GM12878 (cell line): Measurements from ENCODE around the gene HTRA2. TPM values are rescaled to one million over a fixed set of nuclear protein-coding genes. Genes with fewer than 3 reads are reported as not detected.
A peak's percentile ranks its signal among the peaks of the same experiment; 100 is the strongest.

ENCODE experiments used
- ATAC-seq: fragments of 200-7000 bp; cut with Tn5 transposase; 3 replicates; pipeline ENCODE4 v1.9.1; 2020; ENCODE audit warnings: mild to moderate bottlenecking, moderate library complexity
- BruUV-seq: library from RNA; stranded (reverse); fragments of 400-500 nt; replicated peaks from 2 replicates; lab custom pipeline; 2021; lab: Mats Ljungman, UMichigan
- CTCF ChIA-PET: fragments of 300-600 bp; sonication (Branson Sonifier 250); formaldehyde crosslinking; extraction: SDS; loops from one replicate; lab custom pipeline; 2021; ENCODE audit warnings: inconsistent platforms; lab: Yijun Ruan, JAX
- POLR2A ChIA-PET: fragments of 350-600 bp; formaldehyde crosslinking; extraction: SDS; loops from one replicate; lab custom pipeline; 2021; ENCODE audit warnings: inconsistent platforms; lab: Charles Lee
- RAD21 ChIA-PET: fragments of 300-600 bp; sonication (Branson Sonifier 250); formaldehyde crosslinking; loops from one replicate; lab custom pipeline; 2023; ENCODE audit warnings: antibody characterized with exemption; ENCODE audit not compliant: unreplicated experiment; lab: Charles Lee
- SMC1A ChIA-PET: fragments of 300-600 bp; sonication (Branson Sonifier 250); formaldehyde crosslinking; loops from one replicate; lab custom pipeline; 2023; ENCODE audit not compliant: unreplicated experiment, uncharacterized antibody; lab: Charles Lee
- DNase-seq: peaks from one replicate; pipeline ENCODE4 v3.0.0-alpha.2; 2011; ENCODE audit warnings: low read depth, low spot score
- FAIRE-seq: peaks from 3 replicates; lab custom pipeline; 2011; peaks lifted over from hg19 to GRCh38; lab: Jason Lieb, UNC
- H2AFZ ChIP-seq: 2 replicates; pipeline ENCODE4 v1.6.0; 2011; ENCODE audit warnings: low read depth, low read length, control low read depth; ENCODE audit not compliant: control insufficient read depth
- H3K27ac ChIP-seq: 2 replicates; pipeline ENCODE4 v1.5.1; 2011; ENCODE audit warnings: control low read depth; ENCODE audit not compliant: control insufficient read depth, insufficient read depth
- H3K27me3 ChIP-seq, 2 experiments: replicated peaks in 1 of 2; 2 replicates each; pipeline versions ENCODE4 v1.6.0 to v1.6.1; 2011; ENCODE audit warnings: low read length in 1 of 2; ENCODE audit not compliant: control insufficient read depth in 2 of 2, insufficient read depth in 2 of 2
- H3K36me3 ChIP-seq, 2 experiments: 2 replicates each; pipeline ENCODE4 v1.5.1; 2011; ENCODE audit warnings: low read length in 1 of 2; ENCODE audit not compliant: control insufficient read depth in 2 of 2, insufficient read depth in 2 of 2
- H3K4me1 ChIP-seq: 2 replicates; pipeline ENCODE4 v1.6.1; 2011; ENCODE audit warnings: mild to moderate bottlenecking, low read length, moderate library complexity, mixed read lengths; ENCODE audit not compliant: control insufficient read depth, insufficient read depth
- H3K4me2 ChIP-seq: 2 replicates; pipeline ENCODE4 v1.6.0; 2011; ENCODE audit warnings: control low read depth; ENCODE audit not compliant: control insufficient read depth, insufficient read depth
- H3K4me3 ChIP-seq: fragments of 200-600 bp; sonication (generic); 2 replicates; pipeline ENCODE4 v1.5.1; 2016
- H3K79me2 ChIP-seq: 2 replicates; pipeline ENCODE4 v1.6.0; 2011; ENCODE audit warnings: low read length; ENCODE audit not compliant: control insufficient read depth, insufficient read depth
- H3K9ac ChIP-seq: 2 replicates; pipeline ENCODE4 v1.8.0; 2011; ENCODE audit warnings: low read length, control low read depth, mixed read lengths; ENCODE audit not compliant: control insufficient read depth, insufficient read depth
- H3K9me3 ChIP-seq: replicated peaks from 3 replicates; pipeline ENCODE4 v1.5.1; 2011; ENCODE audit warnings: mild to moderate bottlenecking, low read length; ENCODE audit not compliant: control insufficient read depth, insufficient read depth
- H4K20me1 ChIP-seq: 2 replicates; pipeline ENCODE4 v1.6.0; 2011; ENCODE audit not compliant: control insufficient read depth, insufficient read depth
- CREB1 ChIP-seq: IDR thresholded peaks from 2 replicates; pipeline ENCODE4 v1.6.1; 2012; ENCODE audit warnings: low read depth, mild to moderate bottlenecking, inconsistent platforms
- E4F1 ChIP-seq: fragments of 450-650 bp; IDR thresholded peaks from 2 replicates; pipeline ENCODE4 v1.6.1; 2018; ENCODE audit warnings: borderline replicate concordance, mild to moderate bottlenecking; ENCODE audit not compliant: partially characterized antibody
- FOS ChIP-seq: IDR thresholded peaks from 3 replicates; pipeline ENCODE4 v1.6.1; 2011; ENCODE audit warnings: borderline replicate concordance; ENCODE audit not compliant: insufficient read length; ENCODE audit errors: extremely low read depth
- KAT2A ChIP-seq: conservative IDR thresholded peaks from 2 replicates; pipeline ENCODE4 v1.6.1; 2011; ENCODE audit warnings: low read depth, low read length; ENCODE audit not compliant: control insufficient read depth
- NFYB ChIP-seq: IDR thresholded peaks from 2 replicates; pipeline ENCODE4 v1.6.1; 2011; ENCODE audit warnings: low read depth, mild to moderate bottlenecking, low read length, improper control_type of control experiment, moderate library complexity; ENCODE audit not compliant: insufficient read depth
- SP1 ChIP-seq: IDR thresholded peaks from one replicate; pipeline ENCODE4 v1.6.1; 2011; ENCODE audit warnings: low read depth, low read length
- SUZ12 ChIP-seq: fragments of 200-600 bp; sonication (generic); IDR thresholded peaks from one replicate; pipeline ENCODE4 v1.6.1; 2018; ENCODE audit warnings: antibody characterized with exemption, mild to moderate bottlenecking; ENCODE audit not compliant: unreplicated experiment
- YY1 ChIP-seq: IDR thresholded peaks from 2 replicates; pipeline ENCODE4 v1.6.1; 2011; ENCODE audit warnings: low read depth, mild to moderate bottlenecking, low read length
- WGBS: methylation state at CpG from one replicate; pipeline ENCODE4 v1.1.6; 2016; ENCODE audit warnings: low lambda C conversion rate; ENCODE audit not compliant: insufficient replicate concordance, insufficient coverage; ENCODE audit errors: missing lambda C conversion rate; 5-methylcytosine and 5-hydroxymethylcytosine counted together
- in situ Hi-C: fragments of 300-500 bp; cut with MboI; formaldehyde crosslinking; loops from 9 replicates; pipeline ENCODE4 v1.14.3; 2018; ENCODE audit warnings: mixed read lengths
- intact Hi-C: fragments of 100-400 bp; cut with micrococcal nuclease; formaldehyde crosslinking; loops from one replicate; pipeline ENCODE4 v1.14.2; 2022; ENCODE audit not compliant: unreplicated experiment
- polyA plus RNA-seq, 11 experiments: library from polyadenylated mRNA; depleted of rRNA in 4 of 11; unstranded in 6 of 11; stranded (reverse) in 5 of 11; fragments of >200 nt; fragmentation: Nextera tagmentation in 4 of 11; fragmentation: Illumina TruSeq in 1 of 11; extraction: Ambion mirVana in 4 of 11; extraction: Trizol in 1 of 11; gene quantifications; 1 replicate in 1 of 11; 2 replicates in 10 of 11; pipeline versions ENCODE4 v1.2.1 to v1.2.3, GENCODE V29; 2011 to 2016; ENCODE audit warnings: inconsistent platforms in 2 of 11, missing spikeins in 2 of 11, low read depth in 1 of 11
- total RNA-seq, 4 experiments: library from RNA; depleted of rRNA in 3 of 4; stranded (reverse); fragments of >200 nt in 3 of 4; fragmentation: Illumina TruSeq in 1 of 4; extraction: Trizol in 1 of 4; gene quantifications; 2 replicates each; pipeline versions ENCODE4 v1.2.1 to v1.2.3, GENCODE V29; 2013 to 2021

Gene HTRA2
- total and polyA plus RNA-seq, 10 of the 15 experiments (the other 5 are each of a cell fraction or from before 2014, with no cell fraction given) = 42.3 to 73.9 (median 54.6) TPM

- Histone ChIP-seq H3K4me2 (peak overlapping the region; percentile 96), H3K4me3 (peak overlapping the region; percentile 31; the same call in 1 of the 2 replicates), H3K36me3 (no peaks in the 10 kb centered on the region), H4K20me1 (no peaks in the 10 kb centered on the region), H3K4me1 (peaks cover 13% of the 10 kb centered on the region; the same call in 1 of the 2 replicates), H3K27me3 (peaks cover 18 to 31% of the 10 kb centered on the region in 2 experiments), H3K9me3 (no peaks in the 10 kb centered on the region; the same call in 2 of the 3 replicates), H3K9ac (no peak overlapping the region), H3K27ac (no peak overlapping the region), H2AFZ (peak overlapping the region; percentile 69), H3K79me2 (no peaks in the 10 kb centered on the region)
- no peak for FAIRE-seq
- SMC1A ChIA-PET = interaction anchor here (1.5 kb wide), 1 partner anchor 15 kb away, joined by 3 read pairs; no protein-coding TSS in a partner anchor
- RAD21 ChIA-PET = no interaction called here
- CTCF ChIA-PET = no interaction called here
- DNase-seq = no peak
- in situ Hi-C loops (no loop called here), intact Hi-C loops (no loop called here)
- no TSS peak for BruUV-seq
- 0 out of 2 replicates have a peak, but pooled peaks have one; percentile 19 for TF ChIP-seq CREB1
- peak; percentile 87 for TF ChIP-seq SP1
- peak; percentile 14 for TF ChIP-seq SUZ12
- TF ChIP-seq YY1 = 0 out of 2 replicates have a peak, but pooled peaks have one; percentile 29
- TF ChIP-seq NFYB = peak; percentile 71; the same call in 1 of the 2 replicates
- TF ChIP-seq FOS = peak; percentile 23
- no peak for TF ChIP-seq E4F1
- no peak for TF ChIP-seq KAT2A
- 44% methylated on average over 50 of the region's 72 CpGs for WGBS
- POLR2A ChIA-PET = interaction anchor here (1.2 kb wide), 1 partner anchor 12 kb away, joined by 3 read pairs; no protein-coding TSS in a partner anchor
- ATAC-seq = peak; percentile 70
Measured at GRCh38 chr2:74515981-74516633, 13.6 kb upstream of the HTRA2 start.
